HUDEP-2 (cell line): ENCODE results near the gene PCDH18.
"Not testable (repeated sequence)": the region's sequence is repeated elsewhere in the genome, so short reads cannot be mapped to it uniquely, and the experiment has no call there.

Experiments
- DNase-seq, 76 experiments: peaks; one replicate each; lab custom pipeline; 2025; ENCODE audit not compliant: unreplicated experiment in 76 of 76; lab: John Stamatoyannopoulos, UW

The PCDH18 gene

GRCh38 chr4:137531986-137532868, at the start of gene PCDH18:
Gene PCDH18, minus strand, starts transcription at chr4:137532494. Its CDS starts 406 bp downstream, at chr4:137532088.
- no peak for DNase-seq

DNA sequence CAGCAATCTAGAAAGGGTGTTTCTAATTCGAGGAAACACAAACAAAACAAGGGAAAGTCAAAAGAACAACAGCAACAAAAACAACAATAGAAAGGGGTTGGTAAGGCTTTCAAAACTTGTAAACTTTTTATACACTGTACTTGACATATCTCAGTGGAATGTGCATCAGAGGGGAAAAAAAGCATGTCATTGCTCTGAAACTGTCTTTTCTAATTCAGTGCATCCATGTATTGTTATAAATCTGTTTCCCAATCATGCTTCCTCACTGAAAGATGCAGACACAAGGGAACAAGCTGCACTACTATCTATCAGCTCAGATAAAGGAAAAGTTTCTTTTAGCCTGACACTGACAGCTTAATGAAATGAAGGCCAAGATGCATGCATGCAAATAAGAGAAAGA, 44.2 kb upstream of the PCDH18 start:
- DNase-seq, result no peak

- DNase-seq, result no peak
Observed at GRCh38 chr4:137572647-137573046, 40.4 kb upstream of the PCDH18 start.

- DNase-seq, result no peak
Observed at GRCh38 chr4:137572163-137572562, 39.9 kb upstream of the PCDH18 start.

DNA sequence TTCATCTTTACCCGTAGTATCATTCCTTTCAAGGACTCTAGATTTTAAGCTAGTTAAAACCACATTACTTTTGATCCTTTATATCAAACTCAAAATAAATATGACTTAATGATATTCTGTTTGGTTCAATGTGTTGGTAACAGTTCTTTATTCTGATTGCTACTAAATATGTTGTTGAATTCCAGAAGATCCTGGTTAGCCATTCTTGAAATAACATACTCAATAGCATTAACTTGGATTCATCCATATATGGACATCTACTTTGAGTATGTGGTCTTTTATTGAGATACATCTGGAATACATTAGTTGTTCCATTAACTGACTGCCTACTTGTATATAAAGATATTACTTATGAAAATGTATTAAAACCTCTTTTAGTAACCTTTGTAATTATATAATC, 27.5 kb upstream of the PCDH18 start:
- no peak for DNase-seq

DNA sequence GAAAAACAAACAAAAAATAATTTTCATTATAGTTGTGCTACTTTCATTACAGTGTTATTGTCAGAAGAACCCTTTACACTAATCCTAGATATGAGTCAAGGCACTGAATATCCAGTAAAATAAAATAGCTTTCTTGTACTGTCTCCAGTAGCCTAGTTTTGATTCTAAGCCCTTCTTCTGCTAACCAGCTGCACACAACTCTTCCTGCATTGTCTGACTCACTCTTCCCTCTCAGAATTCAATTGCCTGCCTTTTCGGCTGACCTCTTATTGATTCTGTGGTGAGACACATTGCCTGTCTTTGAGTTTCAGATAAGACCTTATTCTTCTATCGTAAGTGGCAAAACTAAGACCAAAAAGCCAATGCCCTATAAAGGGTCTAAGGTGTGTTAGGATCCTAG, 26.7 kb upstream of the PCDH18 start:
- DNase-seq, result no peak

DNA sequence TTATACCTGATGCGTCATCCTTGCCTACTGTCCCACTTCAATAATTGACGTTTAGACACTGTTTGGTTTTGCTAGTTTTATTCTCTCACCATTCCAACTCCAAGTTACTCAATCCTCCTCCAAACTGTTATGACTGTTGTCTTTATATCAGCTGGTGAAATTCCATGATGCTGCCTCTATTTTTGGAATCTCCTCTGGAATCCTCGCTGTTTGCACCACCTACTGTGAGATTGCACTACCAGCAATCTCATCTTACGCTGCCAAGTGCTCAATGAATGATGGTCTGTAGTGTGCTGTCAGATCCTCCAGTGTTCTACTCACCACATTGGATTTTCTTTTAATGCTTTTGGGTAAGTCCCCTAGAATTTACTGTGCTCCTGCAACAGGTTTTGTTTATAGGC, 13.2 kb upstream of the PCDH18 start:
- DNase-seq, result no peak

DNA sequence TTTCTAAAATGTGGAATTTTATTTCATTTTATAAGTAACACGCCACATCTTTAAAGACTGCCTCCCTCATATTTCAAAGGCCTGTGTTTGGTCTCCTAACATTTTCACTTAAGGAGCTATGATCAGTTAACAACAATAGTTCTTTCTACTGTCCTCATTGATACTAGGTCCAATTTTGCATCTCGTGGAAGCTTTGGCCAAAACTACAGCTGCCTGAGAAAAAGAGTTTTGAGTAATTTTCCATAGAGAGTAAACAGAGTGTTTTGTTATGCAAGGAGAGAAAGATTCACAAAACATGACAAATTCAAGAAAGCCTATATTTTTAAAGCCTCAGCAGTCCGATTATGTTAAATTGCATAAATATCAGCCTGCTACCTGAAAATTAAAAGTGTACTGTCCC, 11.4 kb upstream of the PCDH18 start:
- no peak for DNase-seq

GRCh38 chr4:137543198-137543597, 10.9 kb upstream of the PCDH18 start:
- no peak for DNase-seq

GRCh38 chr4:137541876-137542646, 9.8 kb upstream of the PCDH18 start:
- no peak for DNase-seq

DNA sequence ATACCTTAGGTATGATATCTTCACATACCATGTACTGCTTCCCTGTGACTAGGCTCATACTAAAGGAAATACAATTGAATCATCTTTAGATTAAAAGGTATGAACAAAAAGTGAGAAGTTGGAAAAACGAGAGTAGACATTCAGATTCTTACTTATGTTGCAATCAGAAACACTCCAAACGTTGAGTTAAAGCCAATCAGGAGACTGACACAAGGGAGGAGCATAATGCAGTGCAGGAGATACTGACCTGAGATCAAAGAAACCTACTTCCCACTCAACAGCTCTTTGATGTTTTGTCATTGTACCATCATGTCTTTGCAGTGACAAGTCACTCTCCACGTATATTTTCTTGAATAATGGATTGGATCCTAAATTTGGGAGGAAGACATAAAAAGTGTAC, 8.9 kb upstream of the PCDH18 start:
- DNase-seq, result no peak

- DNase-seq, result no peak
Observed at GRCh38 chr4:137540356-137540755, 8.1 kb upstream of the PCDH18 start.

- no peak for DNase-seq
Observed at GRCh38 chr4:137538526-137538925, 6.2 kb upstream of the PCDH18 start.

DNA sequence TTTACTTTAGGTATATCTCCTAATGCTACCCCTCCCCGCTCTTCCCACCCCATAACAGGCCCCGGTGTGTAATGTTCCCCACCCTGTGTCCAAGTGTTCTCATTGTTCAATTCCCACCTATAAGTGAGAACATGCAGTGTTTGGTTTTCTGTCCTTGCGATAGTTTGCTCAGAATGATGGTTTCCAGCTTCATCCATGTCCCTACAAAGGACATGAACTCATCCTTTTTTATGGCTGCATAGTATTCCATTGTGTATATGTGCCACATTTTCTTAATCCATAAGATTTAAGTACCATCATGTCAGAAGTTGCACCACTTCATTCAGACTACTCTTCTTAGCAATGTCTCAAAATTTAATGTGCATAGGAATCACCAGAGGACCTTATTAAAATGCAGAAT, 5.5 kb upstream of the PCDH18 start:
- not testable (repeated sequence) for DNase-seq

DNA sequence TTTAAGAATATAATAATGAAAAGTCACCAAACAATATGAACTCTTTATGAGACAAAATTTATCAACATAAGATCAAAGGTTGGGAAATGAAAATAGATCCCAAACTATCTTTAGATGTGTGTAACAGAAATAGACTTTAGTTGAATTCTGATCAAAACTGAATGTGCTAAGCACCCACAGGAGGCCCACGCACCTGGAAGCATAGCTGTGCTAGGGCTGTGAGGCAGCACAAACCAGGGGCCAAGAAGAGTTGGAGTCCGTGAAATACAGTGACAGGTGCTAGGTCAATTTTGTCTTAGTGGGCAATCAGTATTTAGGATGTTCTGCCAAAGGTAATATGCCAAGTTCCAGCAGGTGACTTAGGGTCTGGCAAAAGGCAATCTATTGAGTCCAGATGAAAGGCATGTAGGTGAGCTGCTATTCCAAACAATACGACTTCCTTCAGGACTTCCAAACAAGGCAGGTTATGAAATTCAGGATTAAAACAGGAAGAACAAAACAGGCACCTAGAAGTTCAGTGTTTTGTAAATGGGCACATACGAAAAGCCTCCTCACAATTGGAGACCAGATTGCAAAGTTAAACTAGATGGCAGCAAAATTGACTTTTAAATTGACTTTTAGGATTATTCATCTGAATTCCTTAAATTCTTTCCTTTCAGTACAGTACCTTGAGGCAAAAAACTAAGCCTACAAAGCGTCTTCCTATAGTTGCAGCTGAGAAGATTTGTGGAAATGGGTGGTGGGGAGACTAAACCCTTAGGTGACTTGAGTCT, 4.7 kb upstream of the PCDH18 start:
- DNase-seq, result no peak

GRCh38 chr4:137535718-137536117, 3.4 kb upstream of the PCDH18 start:
- no peak for DNase-seq

- no peak for DNase-seq
Observed at GRCh38 chr4:137534516-137534915, 2.2 kb upstream of the PCDH18 start.

DNA sequence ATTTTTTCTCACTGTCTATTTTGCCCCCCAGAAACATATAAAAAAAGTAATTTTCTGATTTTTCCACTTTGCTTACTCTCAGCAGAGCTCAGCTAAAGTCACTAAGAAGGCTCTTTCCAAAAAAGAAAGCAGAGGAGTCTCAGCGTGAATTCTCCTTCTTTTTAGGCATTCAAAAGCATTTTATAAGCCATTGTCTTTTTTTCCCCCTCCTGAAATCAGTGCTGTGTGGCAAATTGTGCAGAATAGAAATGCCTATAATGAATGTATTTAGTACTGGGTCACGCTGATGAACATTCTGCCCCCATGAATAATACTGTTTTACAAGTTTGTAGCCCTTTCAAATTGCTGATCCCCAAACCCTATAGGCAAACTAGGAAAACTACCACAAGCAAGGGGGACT, 1.6 kb upstream of the PCDH18 start:
- DNase-seq, result no peak

DNA sequence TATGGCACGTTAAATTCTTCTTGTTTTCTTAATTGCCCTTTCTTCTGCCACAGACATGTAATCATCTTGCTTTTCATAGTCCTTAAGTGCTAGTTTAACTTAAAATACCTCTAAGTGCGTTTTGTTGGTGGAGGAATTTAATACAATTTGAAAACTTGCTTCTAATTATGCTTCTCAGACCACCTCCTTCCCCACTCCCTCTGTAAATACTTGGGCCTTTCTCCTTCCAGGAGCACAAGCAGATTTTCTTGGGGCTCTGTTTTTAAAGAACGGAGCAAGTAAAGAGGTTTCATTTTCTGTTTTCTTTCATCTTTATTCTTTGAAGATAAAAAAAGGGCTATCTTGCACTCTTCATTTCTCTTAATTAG, 559 bp upstream of the PCDH18 start:
- no peak for DNase-seq

DNA sequence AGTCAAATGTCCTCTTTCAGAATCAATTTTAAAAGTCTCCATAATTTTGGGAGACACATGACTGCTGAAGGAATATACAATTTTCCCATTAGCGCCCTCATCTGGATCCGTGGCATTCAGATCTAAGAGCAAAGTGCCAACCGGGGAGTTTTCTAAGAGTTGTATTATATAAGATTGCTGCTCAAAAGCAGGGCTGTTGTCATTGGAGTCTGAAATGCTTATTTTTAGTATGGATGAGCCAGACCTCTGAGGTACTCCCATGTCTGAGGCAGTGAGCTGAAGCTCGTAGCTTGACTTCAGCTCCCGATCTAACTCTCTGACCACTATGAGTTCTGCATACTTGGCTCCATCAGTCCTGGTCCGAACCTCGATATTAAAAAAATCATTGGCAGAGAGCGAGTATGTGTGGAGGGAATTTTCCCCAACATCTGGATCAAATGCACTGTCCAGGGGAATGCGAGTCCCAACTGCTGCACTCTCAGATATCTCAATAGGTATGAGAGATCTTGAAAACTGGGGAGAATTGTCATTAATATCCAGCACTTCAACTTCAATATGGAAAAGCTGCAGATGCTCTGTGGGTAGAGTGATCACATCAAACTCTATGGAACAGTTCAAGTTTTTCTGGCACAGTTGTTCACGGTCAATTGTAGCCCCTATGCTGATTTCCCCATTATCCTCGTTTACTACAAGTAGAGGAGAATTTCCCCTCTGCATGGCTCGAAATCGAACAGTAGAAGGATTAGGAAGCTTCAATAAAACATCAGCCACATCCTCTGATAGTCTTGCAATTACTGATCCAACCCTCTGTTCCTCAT, 917 bp downstream of the PCDH18 start:
- no peak for DNase-seq
